Measurements from ENCODE around the gene SYT7.

Gene SYT7

GRCh38 chr11:61552108-61552635, 28.7 kb downstream of the SYT7 start:
- no peak for DNase-seq

GRCh38 chr11:61551634-61552033, 29.2 kb downstream of the SYT7 start:
- DNase-seq: no peak

GRCh38 chr11:61550665-61551227, 30.1 kb downstream of the SYT7 start:
- DNase-seq: no peak

- no peak for DNase-seq
Measured at GRCh38 chr11:61549662-61550568, 31.0 kb downstream of the SYT7 start.

GRCh38 chr11:61549177-61549576, 31.7 kb downstream of the SYT7 start:
- DNase-seq: no peak

GRCh38 chr11:61547246-61547645, 33.6 kb downstream of the SYT7 start:
- no peak for DNase-seq

GRCh38 chr11:61546663-61547062, 34.2 kb downstream of the SYT7 start:
- DNase-seq: no peak

- no peak for DNase-seq
Measured at GRCh38 chr11:61545921-61546320, 35.0 kb downstream of the SYT7 start.

- no peak for DNase-seq
Measured at GRCh38 chr11:61545341-61545740, 35.5 kb downstream of the SYT7 start.

- DNase-seq: no peak
Measured at GRCh38 chr11:61544466-61544865, 36.4 kb downstream of the SYT7 start.

- DNase-seq: no peak
Measured at GRCh38 chr11:61543606-61544306, 37.1 kb downstream of the SYT7 start.

- DNase-seq: no peak
Measured at GRCh38 chr11:61542705-61543104, 38.2 kb downstream of the SYT7 start.

GRCh38 chr11:61542024-61542461, 38.8 kb downstream of the SYT7 start:
- DNase-seq: no peak

- DNase-seq: no peak
Measured at GRCh38 chr11:61541598-61541997, 39.3 kb downstream of the SYT7 start.

GRCh38 chr11:61540528-61540927, 40.3 kb downstream of the SYT7 start:
- DNase-seq: no peak

- no peak for DNase-seq
Measured at GRCh38 chr11:61539831-61540357, 41.0 kb downstream of the SYT7 start.

GRCh38 chr11:61539006-61539405, 41.9 kb downstream of the SYT7 start:
- DNase-seq: no peak

GRCh38 chr11:61538636-61538961, 42.3 kb downstream of the SYT7 start:
- no peak for DNase-seq

GRCh38 chr11:61537326-61537725, 43.5 kb downstream of the SYT7 start:
- no peak for DNase-seq

GRCh38 chr11:61536676-61537270, 44.1 kb downstream of the SYT7 start:
- no peak for DNase-seq

- no peak for DNase-seq
Measured at GRCh38 chr11:61535998-61536675, 44.7 kb downstream of the SYT7 start.

Measured in activated CD4-positive, alpha-beta T cell treated with anti-CD3 and anti-CD28 coated beads, Interleukin-2, amount 50 U/mL, for 48 hours (primary cell).